A549 treated with AZD2906 at 1 μM for 4 hours (cell line): ENCODE results near the gene SLC25A18. TPM values are rescaled to one million over a fixed set of nuclear protein-coding genes. Genes with fewer than 3 reads are reported as not detected.

Source experiments
- total RNA-seq: library from RNA; stranded (reverse); fragments of 200-300 nt; extraction: Qiagen RNA extraction; gene quantifications from 5 replicates; pipeline ENCODE4 v1.2.3, GENCODE V29; 2022

SLC25A18 gene, protein sequence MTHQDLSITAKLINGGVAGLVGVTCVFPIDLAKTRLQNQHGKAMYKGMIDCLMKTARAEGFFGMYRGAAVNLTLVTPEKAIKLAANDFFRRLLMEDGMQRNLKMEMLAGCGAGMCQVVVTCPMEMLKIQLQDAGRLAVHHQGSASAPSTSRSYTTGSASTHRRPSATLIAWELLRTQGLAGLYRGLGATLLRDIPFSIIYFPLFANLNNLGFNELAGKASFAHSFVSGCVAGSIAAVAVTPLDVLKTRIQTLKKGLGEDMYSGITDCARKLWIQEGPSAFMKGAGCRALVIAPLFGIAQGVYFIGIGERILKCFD
- total RNA-seq: 0.65 to 0.87 TPM (median 0.77 TPM) in 5 replicates

DNA sequence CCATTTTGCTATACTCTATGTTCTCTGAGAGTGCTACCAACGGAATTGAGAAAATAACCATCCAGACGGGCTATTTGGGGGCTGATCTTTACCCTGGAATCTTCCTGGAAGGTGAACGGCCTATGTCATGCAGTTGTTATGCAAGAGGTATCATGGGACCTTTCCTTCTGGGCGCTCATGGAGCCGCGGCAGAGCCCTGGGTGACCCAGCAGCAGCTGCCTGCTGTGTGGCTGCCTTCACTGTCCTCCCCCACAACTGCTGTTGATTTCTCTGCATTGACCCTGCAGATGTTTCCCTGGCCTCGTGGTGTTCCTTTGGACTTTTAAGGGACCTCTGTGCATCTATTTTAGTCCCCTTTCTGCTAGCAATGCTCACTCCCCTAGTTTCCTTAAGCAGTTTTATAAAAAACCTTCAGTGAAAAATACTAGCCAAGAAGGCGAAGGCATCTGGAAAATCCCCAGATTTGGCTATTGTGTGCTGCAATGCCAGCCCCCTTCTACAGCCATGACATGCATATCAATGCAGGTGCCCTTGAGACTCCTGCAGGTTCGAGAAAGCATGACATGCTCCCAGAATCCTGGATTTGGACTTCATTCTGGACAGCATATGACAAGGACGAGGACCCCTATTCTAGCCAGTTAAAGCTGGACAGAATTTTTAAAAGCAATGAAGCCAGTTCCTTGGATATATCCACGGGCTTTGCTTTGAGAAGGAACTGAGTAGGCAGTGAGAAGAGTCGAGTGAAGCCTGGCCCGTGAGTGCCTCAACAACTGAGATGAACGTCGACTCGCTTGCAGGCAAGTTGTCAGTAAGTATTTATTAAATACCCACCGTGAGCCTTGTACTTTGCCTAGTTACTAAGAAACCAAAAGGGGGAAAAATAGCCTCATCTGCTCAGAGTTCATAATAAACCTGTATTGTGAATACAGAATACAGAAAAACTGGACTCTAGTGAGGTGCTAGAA, at the start of gene SLC25A18:
TSS of gene SLC25A18 (plus strand) at position 593 of the 965 bp plus-strand sequence. CDS start 16,447 bp downstream, outside the sequence.

DNA sequence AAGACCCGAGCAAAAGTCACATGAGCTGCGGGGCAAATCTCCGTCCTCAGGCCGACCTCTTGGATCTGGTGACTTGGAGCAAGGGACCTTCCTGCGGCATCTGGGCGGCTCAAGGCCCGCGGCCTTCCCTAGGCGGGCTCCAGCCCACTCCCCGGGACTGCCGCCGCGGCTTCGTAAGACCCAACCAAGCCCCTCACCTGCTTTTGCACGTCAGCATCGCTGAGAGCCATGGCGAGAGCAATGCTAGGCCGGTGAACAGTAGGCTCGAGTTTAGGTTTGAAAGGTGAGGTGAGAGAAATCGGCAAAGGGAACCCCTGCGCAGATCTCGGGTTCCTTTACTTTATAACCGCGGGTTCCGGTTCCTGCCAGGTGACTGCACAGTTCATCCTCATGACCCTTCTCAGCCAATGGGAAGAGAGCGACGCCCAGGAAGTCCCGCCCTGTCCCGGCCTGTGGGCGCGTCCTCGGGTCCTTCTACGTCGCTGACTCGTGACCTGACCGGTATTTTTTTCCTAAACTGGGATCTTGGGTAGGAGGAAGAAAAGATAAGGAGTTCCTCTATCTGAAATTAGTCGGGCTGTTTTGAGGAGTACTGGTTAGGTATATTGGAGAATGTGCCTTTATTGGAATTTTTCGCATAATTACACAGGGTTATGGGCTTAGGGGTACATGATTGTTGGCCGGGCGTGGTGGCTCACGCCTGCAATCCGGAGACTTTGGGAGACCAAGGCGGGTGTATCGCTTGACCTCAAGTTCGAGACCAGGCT, 65.3 kb downstream of the SLC25A18 start, which contains the start of gene ATP6V1E1:
TSS of gene ATP6V1E1 (minus strand) at position 344 of the 767 bp plus-strand sequence. CDS start at position 230, 114 bp downstream.

DNA sequence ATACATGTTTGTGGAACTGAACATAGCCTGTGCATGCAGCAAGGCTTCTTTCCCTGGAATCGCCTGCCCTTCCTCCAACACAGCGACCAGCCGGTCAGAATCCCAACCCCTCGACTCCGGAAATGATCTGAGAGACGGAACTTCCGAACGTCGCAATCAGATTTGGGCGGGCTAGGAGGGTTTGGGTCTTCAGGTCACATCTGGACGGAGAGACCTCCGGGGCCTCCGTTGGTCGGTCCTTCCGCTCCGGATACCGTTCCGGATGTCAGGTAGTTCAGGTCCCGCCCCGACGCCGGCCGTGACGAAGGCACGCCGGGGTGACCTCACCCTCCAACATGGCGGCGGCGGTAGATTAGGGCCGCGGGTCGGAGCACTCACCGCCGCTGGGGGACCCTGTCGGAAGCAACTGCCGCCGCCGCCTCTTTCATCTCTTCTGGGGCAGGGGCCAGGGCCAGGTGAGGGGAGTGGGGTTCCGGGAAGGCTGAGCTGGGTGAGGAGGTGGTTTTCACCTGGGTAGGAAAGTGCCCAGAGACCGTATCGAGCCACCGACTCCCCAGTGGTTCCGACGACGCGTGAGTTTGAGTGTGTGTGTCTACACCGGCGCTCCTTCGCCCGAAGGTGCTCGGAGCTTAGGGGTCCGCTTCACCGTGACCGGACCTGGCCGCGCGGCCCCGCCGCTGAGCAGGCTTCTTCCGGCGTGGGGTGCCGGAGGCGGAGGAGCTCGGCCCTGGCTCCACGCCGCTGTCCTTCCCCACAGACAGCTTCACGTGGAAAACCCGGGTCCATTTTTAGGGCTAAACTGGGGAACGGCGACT, 75.3 kb downstream of the SLC25A18 start, which contains the start of gene BCL2L13:
TSS of gene BCL2L13 (plus strand) at position 326 of the 815 bp plus-strand sequence. CDS start 16,955 bp downstream, outside the sequence.

Other genes starting within 250 kb of the SLC25A18 start
- 0.07 to 0.16 TPM (median 0.10 TPM) in 5 replicates for gene CECR2, start 194.0 kb upstream of the SLC25A18 start, total RNA-seq
- gene ATP6V1E1, start 65.3 kb downstream of the SLC25A18 start, total RNA-seq: 109 to 139 TPM (median 120 TPM) in 5 replicates
- gene BCL2L13, start 75.3 kb downstream of the SLC25A18 start, total RNA-seq: 31.3 to 46.3 TPM (median 36.0 TPM) in 5 replicates
- 61.5 to 76.8 TPM (median 75.3 TPM) in 5 replicates for gene BID, start 211.0 kb downstream of the SLC25A18 start, total RNA-seq